ENCODE results near the gene WDR18. TPM values are rescaled to one million over a fixed set of nuclear protein-coding genes. Genes with fewer than 3 reads are reported as not detected.

Gene WDR18
- polyA plus RNA-seq, 1 of the 3 experiments (the other 2 are of a cell fraction), result 47.9 TPM

- TF ChIP-seq, protein P1, sequence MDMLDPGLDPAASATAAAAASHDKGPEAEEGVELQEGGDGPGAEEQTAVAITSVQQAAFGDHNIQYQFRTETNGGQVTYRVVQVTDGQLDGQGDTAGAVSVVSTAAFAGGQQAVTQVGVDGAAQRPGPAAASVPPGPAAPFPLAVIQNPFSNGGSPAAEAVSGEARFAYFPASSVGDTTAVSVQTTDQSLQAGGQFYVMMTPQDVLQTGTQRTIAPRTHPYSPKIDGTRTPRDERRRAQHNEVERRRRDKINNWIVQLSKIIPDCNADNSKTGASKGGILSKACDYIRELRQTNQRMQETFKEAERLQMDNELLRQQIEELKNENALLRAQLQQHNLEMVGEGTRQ (IDR thresholded peaks at IDR 0.05; ENCODE audit: borderline replicate concordance, low read depth, low read length), result no peak
- TF ChIP-seq NFIC (IDR thresholded peaks at IDR 0.05; ENCODE audit: borderline replicate concordance) (no peak), RCOR1 (IDR thresholded peaks at IDR 0.05; ENCODE audit: low read length) (no peak), RAD21 (IDR thresholded peaks at IDR 0.05; ENCODE audit: low read length) (no peak), GATA2 (CRISPR knock-in tag; IDR thresholded peaks at IDR 0.05) (no peak), RXRA (IDR thresholded peaks at IDR 0.05; ENCODE audit: borderline replicate concordance, low read depth) (no peak), SIN3A (IDR thresholded peaks at IDR 0.05; ENCODE audit: borderline replicate concordance, low read depth, low read length) (no peak), NRF1 (IDR thresholded peaks at IDR 0.05; ENCODE audit: low read depth, low read length) (no peak), YY1 (IDR thresholded peaks at IDR 0.05; ENCODE audit: low read depth) (no peak), MXI1 (IDR thresholded peaks at IDR 0.05; ENCODE audit: low read depth, low read length) (no peak)
- Histone ChIP-seq H3K9me2 (no peaks in the 10 kb centered on the region), H2AFZ (ENCODE audit: low read depth) (no peak overlapping the region), H3K27ac (ENCODE audit: low read depth in 2 of 2, low read length in 1 of 2) (no peak overlapping the region), H3K36me3 (replicated peaks in 1 of 2; ENCODE audit: control insufficient read depth in 1 of 2, insufficient read depth in 2 of 2, low read length in 1 of 2) (peaks cover 0 to 6% of the 10 kb centered on the region in 2 experiments), H4K20me1 (ENCODE audit: insufficient read depth) (no peaks in the 10 kb centered on the region), H3K4me1 (ENCODE audit: control insufficient read depth in 1 of 2, insufficient read depth in 2 of 2, low read depth in 1 of 2, low read length in 1 of 2) (peaks cover 0 to 4% of the 10 kb centered on the region in 2 experiments; a peak in 1 of 4 replicates), H3K9ac (no peak overlapping the region), H3K27me3 (ENCODE audit: insufficient read depth) (peaks cover 25% of the 10 kb centered on the region), H3K79me2 (ENCODE audit: insufficient read depth) (no peaks in the 10 kb centered on the region), H3F3A (replicated peaks; ENCODE audit: insufficient read depth) (peaks cover 19% of the 10 kb centered on the region), H3K9me3 (no peaks in the 10 kb centered on the region), H3K4me3 (ENCODE audit: low read depth in 2 of 2, low read length in 1 of 2) (no peak overlapping the region), H3K4me2 (no peak overlapping the region)
- DNase-seq, result no peak
- ChIA-PET CTCF (interaction anchor here (0.7 to 2.3 kb wide), 6 partner anchors 9 to 708 kb away, joined by 3 to 6 read pairs (median 4); partner anchors contain the start of gene WDR18), POLR2A (no interaction called here)
- WGBS (ENCODE audit: low lambda C conversion rate), result 0% methylated on average over 1 of the region's 32 CpGs
Measured at GRCh38 chr19:1004204-1004802, 20.2 kb downstream of the WDR18 start.

- CTCF ChIA-PET, result interaction anchor here (0.7 to 2.3 kb wide), 5 partner anchors 14 to 709 kb away, joined by 3 to 6 read pairs (median 5); no protein-coding TSS in a partner anchor
- H3K27me3 ChIP-seq (ENCODE audit: insufficient read depth), result peaks cover 22% of the 10 kb centered on the region
- WGBS (ENCODE audit: low lambda C conversion rate), result 73% methylated on average over 45 of the region's 70 CpGs
- TF ChIP-seq SIN3A (IDR thresholded peaks at IDR 0.05; ENCODE audit: borderline replicate concordance, low read depth, low read length) (no peak), RFX5 (IDR thresholded peaks at IDR 0.05; ENCODE audit: low read length) (no peak), REST (IDR thresholded peaks at IDR 0.05; ENCODE audit: low read depth, low read length) (no peak), GABPA (IDR thresholded peaks at IDR 0.05; ENCODE audit: low read depth) (no peak), SMC3 (IDR thresholded peaks at IDR 0.05; ENCODE audit: low read depth, low read length) (no peak), RXRA (IDR thresholded peaks at IDR 0.05; ENCODE audit: borderline replicate concordance, low read depth) (no peak), CHD2 (IDR thresholded peaks at IDR 0.05; ENCODE audit: low read length, partially characterized antibody) (no peak), IRF3 (IDR thresholded peaks at IDR 0.05; ENCODE audit: low read depth, low read length) (no peak), MXI1 (IDR thresholded peaks at IDR 0.05; ENCODE audit: low read depth, low read length) (no peak), TAF1 (IDR thresholded peaks at IDR 0.05; ENCODE audit: borderline replicate concordance, low read depth, low read length) (no peak), EP300 (IDR thresholded peaks at IDR 0.05; ENCODE audit: borderline replicate concordance in 1 of 2, low read depth in 1 of 2, low read length in 1 of 2) (no peak), RCOR1 (IDR thresholded peaks at IDR 0.05; ENCODE audit: low read length) (no peak)
- TF ChIP-seq, protein P1 (IDR thresholded peaks at IDR 0.05; ENCODE audit: borderline replicate concordance, low read depth, low read length), result no peak
Measured at GRCh38 chr19:1004803-1005664, 20.9 kb downstream of the WDR18 start.

More at GRCh38 chr19:1004803-1005664, 20.9 kb downstream of the WDR18 start:
- no peak overlapping the region for H3K4me3 ChIP-seq (ENCODE audit: low read depth in 2 of 2, low read length in 1 of 2)
- no peaks in the 10 kb centered on the region for H3K9me3 ChIP-seq
- no peak overlapping the region for H2AFZ ChIP-seq (ENCODE audit: low read depth)
- no peaks in the 10 kb centered on the region for H3K9me2 ChIP-seq
- H3K79me2 ChIP-seq (ENCODE audit: insufficient read depth), result no peaks in the 10 kb centered on the region
- peaks cover 19% of the 10 kb centered on the region for H3F3A ChIP-seq (replicated peaks; ENCODE audit: insufficient read depth)
- POLR2A ChIA-PET, result no interaction called here
- DNase-seq, result no peak
- H3K4me2 ChIP-seq, result no peak overlapping the region
- no peak overlapping the region for H3K9ac ChIP-seq
- H3K4me1 ChIP-seq (ENCODE audit: control insufficient read depth in 1 of 2, insufficient read depth in 2 of 2, low read depth in 1 of 2, low read length in 1 of 2), result peaks cover 0 to 4% of the 10 kb centered on the region in 2 experiments; a peak in 1 of 4 replicates
- peaks cover 0 to 13% of the 10 kb centered on the region in 2 experiments for H3K36me3 ChIP-seq (replicated peaks in 1 of 2; ENCODE audit: control insufficient read depth in 1 of 2, insufficient read depth in 2 of 2, low read length in 1 of 2)
- H3K27ac ChIP-seq (ENCODE audit: low read depth in 2 of 2, low read length in 1 of 2), result no peak overlapping the region
- H4K20me1 ChIP-seq (ENCODE audit: insufficient read depth), result no peaks in the 10 kb centered on the region

All from SK-N-SH (cell line).